DOHH2 (cell line): ENCODE data around the gene MDFIC2.

Source experiments
- EZH2phosphoT487 ChIP-seq: fragments of 200-600 bp; sonication (generic); IDR thresholded peaks from 2 replicates; pipeline ENCODE4 v1.6.1; 2017; ENCODE audit warnings: borderline replicate concordance, mild to moderate bottlenecking, antibody characterized with exemption, low read length, moderate library complexity, mixed read lengths
- TF ChIP-seq, protein P1 (sequence below): fragments of 200-600 bp; sonication (generic); IDR thresholded peaks from one replicate; pipeline ENCODE4 v1.5.1; 2014; ENCODE audit warnings: antibody characterized with exemption, mild to moderate bottlenecking, low read depth, low read length; ENCODE audit not compliant: poor library complexity, severe bottlenecking

DNA sequence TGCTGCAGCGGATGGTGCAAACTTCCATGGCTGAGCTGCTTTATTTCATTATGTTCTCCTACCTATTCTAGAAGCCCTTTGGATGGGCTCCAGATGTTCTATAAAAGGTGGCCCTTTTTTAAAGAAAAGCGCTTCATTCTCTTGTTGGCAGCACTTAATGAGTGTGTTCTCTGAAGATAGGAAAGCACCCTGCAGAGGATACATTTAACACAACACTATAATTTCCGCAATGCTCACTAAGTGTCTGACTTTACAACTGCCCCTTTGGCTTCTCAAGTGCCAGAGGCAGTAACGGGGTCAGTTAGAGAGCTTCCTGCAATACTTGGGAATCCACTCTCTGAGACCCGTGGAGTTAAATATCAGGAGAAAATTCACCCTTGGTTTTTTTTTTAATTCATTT is 88.1 kb downstream of the MDFIC2 start:
- TF ChIP-seq, protein P1, sequence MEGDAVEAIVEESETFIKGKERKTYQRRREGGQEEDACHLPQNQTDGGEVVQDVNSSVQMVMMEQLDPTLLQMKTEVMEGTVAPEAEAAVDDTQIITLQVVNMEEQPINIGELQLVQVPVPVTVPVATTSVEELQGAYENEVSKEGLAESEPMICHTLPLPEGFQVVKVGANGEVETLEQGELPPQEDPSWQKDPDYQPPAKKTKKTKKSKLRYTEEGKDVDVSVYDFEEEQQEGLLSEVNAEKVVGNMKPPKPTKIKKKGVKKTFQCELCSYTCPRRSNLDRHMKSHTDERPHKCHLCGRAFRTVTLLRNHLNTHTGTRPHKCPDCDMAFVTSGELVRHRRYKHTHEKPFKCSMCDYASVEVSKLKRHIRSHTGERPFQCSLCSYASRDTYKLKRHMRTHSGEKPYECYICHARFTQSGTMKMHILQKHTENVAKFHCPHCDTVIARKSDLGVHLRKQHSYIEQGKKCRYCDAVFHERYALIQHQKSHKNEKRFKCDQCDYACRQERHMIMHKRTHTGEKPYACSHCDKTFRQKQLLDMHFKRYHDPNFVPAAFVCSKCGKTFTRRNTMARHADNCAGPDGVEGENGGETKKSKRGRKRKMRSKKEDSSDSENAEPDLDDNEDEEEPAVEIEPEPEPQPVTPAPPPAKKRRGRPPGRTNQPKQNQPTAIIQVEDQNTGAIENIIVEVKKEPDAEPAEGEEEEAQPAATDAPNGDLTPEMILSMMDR: no peak
- TF ChIP-seq EZH2phosphoT487: no peak
